ENCODE results near the gene MORN1. TPM values are rescaled to one million over a fixed set of nuclear protein-coding genes. Genes with fewer than 3 reads are reported as not detected.
"Not testable (repeated sequence)": the region's sequence is repeated elsewhere in the genome, so short reads cannot be mapped to it uniquely, and the experiment has no call there.

MORN1 gene
- total RNA-seq, result 5.5 and 10.6 TPM in 2 replicates

DNA sequence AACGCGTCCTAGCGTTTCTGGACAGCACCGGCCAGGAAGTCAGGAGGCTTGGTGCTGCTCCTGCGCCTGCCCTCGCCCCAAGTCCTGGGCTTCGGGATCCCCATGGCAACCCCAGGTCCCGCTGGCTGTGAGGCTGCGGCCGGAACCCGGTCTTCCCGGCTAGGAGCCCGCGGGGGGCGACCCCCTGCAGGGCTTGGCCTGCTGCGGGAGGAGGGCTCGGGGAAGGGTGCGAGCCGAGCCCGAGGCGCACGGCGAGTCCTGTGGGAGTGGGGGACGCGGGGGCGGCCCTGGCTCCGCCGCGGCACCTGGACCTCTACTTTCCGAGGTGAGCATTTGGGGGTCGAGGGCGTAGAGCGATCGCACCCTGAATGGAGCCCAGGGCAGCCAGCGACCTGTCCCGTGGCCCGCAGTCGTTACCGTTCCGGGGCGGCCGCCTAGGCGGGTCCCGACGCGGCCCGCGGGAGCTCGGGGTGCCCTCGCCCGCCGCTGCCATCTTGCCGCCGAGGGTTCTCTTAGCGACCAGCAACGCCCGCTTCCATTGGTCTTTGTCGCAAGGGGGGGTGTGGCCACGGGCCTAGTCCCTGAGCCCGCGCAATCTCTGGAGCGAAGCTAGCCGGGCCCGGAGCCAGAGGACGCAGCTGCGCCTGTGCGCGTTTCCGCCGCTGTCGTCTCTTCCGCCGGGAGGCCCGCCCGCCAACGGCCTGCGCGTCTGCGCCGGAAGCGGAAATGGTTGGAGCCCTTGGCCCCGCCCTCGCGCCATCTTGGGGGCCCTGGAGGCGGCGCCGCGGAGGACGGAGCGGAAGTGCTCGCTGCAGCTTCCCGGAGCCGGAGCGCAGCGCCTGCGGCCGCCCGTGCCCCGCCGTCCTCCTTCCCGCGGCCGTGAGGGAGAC lies at the start of gene MORN1, which contains the start of gene RER1:
Gene MORN1, minus strand, starts transcription at position 514 of the 890 bp plus-strand sequence. Its CDS starts 21 bp downstream, at position 493.
Gene RER1, plus strand, starts transcription at position 801 of the 890 bp plus-strand sequence. CDS start 3,950 bp downstream, outside the sequence.
- FAIRE-seq (peak; percentile 32), DNase-seq (ENCODE audit: low read depth) (peak; percentile 94)
- TF ChIP-seq, protein P1, sequence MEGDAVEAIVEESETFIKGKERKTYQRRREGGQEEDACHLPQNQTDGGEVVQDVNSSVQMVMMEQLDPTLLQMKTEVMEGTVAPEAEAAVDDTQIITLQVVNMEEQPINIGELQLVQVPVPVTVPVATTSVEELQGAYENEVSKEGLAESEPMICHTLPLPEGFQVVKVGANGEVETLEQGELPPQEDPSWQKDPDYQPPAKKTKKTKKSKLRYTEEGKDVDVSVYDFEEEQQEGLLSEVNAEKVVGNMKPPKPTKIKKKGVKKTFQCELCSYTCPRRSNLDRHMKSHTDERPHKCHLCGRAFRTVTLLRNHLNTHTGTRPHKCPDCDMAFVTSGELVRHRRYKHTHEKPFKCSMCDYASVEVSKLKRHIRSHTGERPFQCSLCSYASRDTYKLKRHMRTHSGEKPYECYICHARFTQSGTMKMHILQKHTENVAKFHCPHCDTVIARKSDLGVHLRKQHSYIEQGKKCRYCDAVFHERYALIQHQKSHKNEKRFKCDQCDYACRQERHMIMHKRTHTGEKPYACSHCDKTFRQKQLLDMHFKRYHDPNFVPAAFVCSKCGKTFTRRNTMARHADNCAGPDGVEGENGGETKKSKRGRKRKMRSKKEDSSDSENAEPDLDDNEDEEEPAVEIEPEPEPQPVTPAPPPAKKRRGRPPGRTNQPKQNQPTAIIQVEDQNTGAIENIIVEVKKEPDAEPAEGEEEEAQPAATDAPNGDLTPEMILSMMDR (IDR thresholded peaks at IDR 0.05; ENCODE audit: insufficient read depth, low read length, severe bottlenecking), result peak; percentile 6
- H3K4me3 ChIP-seq (ENCODE audit: low read depth, low read length), result peak within 1 kb of the TSS; percentile 77
- peaks cover 17% of the 10 kb centered on the region for H3K36me3 ChIP-seq (ENCODE audit: control insufficient read depth, insufficient read depth, low read length)
- H3K27me3 ChIP-seq (ENCODE audit: control insufficient read depth, insufficient read depth, low read length), result no peaks in the 10 kb centered on the region

DNA sequence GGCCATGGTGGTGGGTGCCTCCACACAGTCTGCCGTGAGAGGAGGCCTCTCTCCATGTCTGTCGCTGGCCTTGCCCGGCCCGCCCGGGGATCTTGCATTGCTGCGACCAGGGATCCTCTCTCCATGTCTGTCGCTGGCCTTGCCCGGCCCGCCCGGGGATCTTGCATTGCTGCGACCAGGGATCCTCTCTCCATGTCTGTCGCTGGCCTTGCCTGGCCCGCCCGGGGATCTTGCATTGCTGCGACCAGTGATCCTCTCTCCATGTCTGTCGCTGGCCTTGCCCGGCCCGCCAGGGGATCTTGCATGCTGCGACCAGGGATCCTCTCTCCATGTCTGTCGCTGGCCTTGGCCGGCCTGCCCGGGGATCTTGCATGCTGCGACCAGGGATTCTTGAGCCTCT lies 49.0 kb upstream of the MORN1 start:
- not testable (repeated sequence) for H3K27me3 ChIP-seq (ENCODE audit: control insufficient read depth, insufficient read depth, low read length); H3K4me3 ChIP-seq (ENCODE audit: low read depth, low read length); DNase-seq (ENCODE audit: low read depth)
- peaks cover 27% of the 10 kb centered on the region for H3K36me3 ChIP-seq (ENCODE audit: control insufficient read depth, insufficient read depth, low read length)
- peak; percentile 83 for FAIRE-seq

DNA sequence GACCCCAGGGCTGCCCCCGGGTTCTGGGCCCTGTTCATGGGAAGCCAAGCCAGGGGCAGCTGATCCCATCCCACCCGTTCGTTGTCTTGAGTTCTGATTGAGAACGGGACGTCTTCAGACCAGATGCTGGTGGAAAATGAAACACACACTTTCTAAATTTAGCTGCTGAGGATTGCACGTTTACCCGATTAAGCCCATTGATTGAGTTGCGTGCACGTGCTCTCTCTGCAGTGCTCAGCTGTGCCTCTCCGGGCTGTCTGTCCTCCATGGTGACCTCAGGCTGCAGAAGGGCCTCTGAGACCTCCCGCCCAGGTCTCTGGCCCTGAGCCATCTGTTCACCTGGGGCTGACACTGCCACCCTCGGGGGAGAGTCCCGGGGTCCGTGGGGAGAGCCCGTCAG lies 48.0 kb upstream of the MORN1 start:
- no peak for DNase-seq (ENCODE audit: low read depth)
- TF ChIP-seq, protein P1 (IDR thresholded peaks at IDR 0.05; ENCODE audit: insufficient read depth, low read length, severe bottlenecking), result no peak
- H3K27me3 ChIP-seq (ENCODE audit: control insufficient read depth, insufficient read depth, low read length), result no peaks in the 10 kb centered on the region
- H3K36me3 ChIP-seq (ENCODE audit: control insufficient read depth, insufficient read depth, low read length), result peaks cover 32% of the 10 kb centered on the region
- no peak overlapping the region for H3K4me3 ChIP-seq (ENCODE audit: low read depth, low read length)
- FAIRE-seq, result no peak

DNA sequence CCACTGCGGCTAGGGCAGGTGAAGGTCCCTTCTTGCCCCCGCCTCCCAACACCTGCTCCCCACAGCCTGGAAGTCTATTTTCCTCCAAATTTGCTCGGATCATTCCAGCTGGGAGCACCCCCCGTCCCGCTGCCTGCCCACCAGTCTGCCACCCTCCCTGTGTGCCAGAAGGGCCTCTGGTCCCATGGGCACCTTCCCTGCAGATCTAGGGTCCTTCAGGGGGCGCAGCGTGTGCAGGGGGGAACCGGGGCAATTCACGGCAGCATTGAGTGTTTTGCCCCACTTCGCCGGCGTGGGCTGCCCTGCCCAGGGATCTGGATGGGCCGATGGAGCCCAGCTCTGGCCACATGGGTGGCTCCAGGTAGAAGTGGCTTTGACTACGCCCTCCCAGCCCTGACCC lies 47.3 kb upstream of the MORN1 start:
- Histone ChIP-seq H3K4me3 (ENCODE audit: low read depth, low read length) (no peak overlapping the region), H3K36me3 (ENCODE audit: control insufficient read depth, insufficient read depth, low read length) (peaks cover 39% of the 10 kb centered on the region), H3K27me3 (ENCODE audit: control insufficient read depth, insufficient read depth, low read length) (no peaks in the 10 kb centered on the region)
- DNase-seq (ENCODE audit: low read depth) (no peak), FAIRE-seq (no peak)
- TF ChIP-seq, protein P1 (IDR thresholded peaks at IDR 0.05; ENCODE audit: insufficient read depth, low read length, severe bottlenecking), result no peak

DNA sequence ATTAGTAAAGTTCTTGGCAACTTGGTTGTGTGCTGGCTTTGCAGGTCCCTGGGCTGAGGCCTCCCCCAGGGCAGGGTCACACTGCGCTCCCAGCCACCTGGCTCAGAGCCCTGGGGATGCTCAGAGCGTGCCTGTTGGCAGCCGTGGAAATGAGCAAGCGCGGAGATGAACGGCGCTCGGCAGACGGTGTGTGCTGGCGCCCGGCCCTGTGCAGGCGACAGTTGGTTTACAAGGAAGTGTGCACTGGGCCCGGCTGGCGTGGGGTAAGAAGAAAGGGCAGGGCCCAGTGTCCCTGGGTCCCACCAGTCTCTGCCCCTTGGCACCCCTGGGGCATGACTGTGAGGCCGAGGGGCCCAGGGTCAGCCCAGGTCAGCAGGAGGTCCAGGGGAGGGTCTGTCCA lies 46.7 kb upstream of the MORN1 start:
- no peak for FAIRE-seq
- H3K27me3 ChIP-seq (ENCODE audit: control insufficient read depth, insufficient read depth, low read length), result no peaks in the 10 kb centered on the region
- peaks cover 43% of the 10 kb centered on the region for H3K36me3 ChIP-seq (ENCODE audit: control insufficient read depth, insufficient read depth, low read length)
- DNase-seq (ENCODE audit: low read depth), result no peak
- H3K4me3 ChIP-seq (ENCODE audit: low read depth, low read length), result no peak overlapping the region
- TF ChIP-seq, protein P1 (IDR thresholded peaks at IDR 0.05; ENCODE audit: insufficient read depth, low read length, severe bottlenecking), result no peak

DNA sequence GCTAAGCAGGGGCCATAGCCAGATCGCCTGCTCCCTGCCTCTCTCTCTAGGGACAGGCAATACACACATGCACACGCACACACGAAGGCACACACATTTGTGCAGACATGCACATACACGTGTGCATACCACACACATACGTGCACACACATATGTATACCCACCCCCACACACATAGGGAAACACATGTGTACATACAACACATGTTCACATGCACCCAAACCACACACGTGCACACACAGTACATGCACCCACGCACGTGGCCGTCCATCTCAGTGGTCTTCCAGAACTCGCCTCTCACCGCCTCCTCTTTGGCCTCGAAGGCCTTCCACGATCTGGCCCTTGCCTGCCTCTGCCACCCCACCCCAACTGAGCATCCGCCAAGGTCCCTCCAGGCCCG lies 46.3 kb upstream of the MORN1 start:
- DNase-seq (ENCODE audit: low read depth) (no peak), FAIRE-seq (no peak)
- Histone ChIP-seq H3K4me3 (ENCODE audit: low read depth, low read length) (no peak overlapping the region), H3K36me3 (ENCODE audit: control insufficient read depth, insufficient read depth, low read length) (peaks cover 45% of the 10 kb centered on the region), H3K27me3 (ENCODE audit: control insufficient read depth, insufficient read depth, low read length) (no peaks in the 10 kb centered on the region)
- TF ChIP-seq, protein P1 (IDR thresholded peaks at IDR 0.05; ENCODE audit: insufficient read depth, low read length, severe bottlenecking), result no peak

Data from bronchial epithelial cell (primary cell).